GM18508 (cell line): ENCODE data around the gene NCOA7.
"Not testable (repeated sequence)": the region's sequence is repeated elsewhere in the genome, so short reads cannot be mapped to it uniquely, and the experiment has no call there.

Experiments
- ATAC-seq: cut with Tn5 transposase; IDR thresholded peaks from one replicate; pipeline ENCODE4 v1.9.1; 2021; ENCODE audit warnings: moderate number of reproducible peaks; ENCODE audit not compliant: insufficient read depth, unreplicated experiment

The NCOA7 gene

DNA sequence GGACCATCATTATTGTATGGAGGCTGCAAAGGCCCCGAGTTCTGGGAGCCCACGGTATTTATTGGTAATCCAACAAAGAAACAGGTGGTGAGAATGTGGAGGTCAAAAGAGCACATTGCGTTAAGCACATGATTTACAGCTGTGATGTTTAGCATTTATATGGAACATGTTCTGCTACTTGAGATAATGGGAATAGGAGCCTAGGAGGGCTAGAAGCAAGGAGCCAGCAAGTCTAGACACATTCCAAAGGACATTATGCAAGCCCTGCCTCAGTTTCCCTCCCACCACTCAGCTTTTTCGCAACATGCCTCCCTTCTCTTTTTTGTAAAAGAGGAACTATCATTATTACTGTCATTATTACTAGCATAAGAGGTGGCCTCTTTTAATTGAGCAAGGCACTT, 120.3 kb downstream of the NCOA7 start:
- not testable (repeated sequence) for ATAC-seq

DNA sequence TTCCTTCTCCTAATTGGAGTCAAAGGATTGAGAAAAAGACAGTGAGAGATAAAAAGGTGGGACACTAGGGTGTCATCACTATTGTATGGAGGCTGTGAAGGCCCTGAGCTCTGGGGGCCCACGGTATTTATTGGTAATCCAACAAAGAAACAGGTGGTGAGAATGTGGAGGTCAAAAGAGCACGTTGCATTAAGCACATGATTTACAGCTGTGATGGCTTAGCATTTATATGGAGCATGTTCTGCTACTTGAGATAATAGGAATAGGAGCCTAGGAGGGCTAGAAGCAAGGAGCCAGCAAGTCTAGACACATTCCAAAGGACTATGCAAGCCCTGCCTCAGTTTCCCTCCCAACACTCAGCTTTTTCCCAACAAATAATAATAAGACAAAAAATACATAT, 121.7 kb downstream of the NCOA7 start:
- ATAC-seq = not testable (repeated sequence)

DNA sequence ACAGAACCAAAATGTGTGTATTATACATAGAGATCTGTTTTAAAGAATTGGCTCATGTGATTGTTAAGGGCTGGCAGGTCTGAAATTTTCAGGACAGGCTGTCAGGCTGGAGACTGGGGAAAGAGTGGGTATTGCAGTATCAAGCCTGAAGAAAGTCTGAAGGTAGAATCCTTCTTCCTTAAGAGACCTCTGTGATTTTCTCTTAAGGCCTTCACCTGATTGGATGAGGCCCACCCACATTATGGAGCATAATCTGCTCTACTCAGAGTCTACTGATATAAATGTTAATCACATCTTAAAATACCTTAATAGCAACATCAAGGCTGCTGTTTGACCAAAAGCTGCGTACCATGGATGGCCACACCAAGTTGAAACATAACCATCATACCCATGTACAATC, 122.4 kb downstream of the NCOA7 start:
- ATAC-seq = no peak

DNA sequence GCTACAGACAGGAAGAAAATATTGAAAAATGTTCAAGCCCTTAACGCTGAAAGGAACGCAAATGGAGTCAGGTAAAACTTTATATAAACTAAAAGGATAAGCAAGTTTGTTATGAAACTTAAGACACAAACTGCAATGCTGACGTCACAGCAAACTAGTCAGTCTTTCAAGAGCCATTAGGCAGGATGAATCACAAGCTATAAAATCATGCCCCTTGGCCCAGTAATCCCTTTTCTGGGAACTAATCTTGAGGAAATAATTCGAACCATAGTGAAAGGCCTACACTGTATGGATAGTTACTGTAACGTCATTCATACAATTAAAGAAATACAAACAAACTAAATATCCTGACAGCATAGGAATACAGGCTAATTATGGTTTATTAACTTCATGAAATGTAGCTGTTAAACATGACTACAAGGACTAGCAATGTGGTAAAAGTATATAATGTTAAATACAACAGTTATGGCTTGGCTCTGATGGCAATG, 123.1 kb downstream of the NCOA7 start:
- no peak for ATAC-seq

DNA sequence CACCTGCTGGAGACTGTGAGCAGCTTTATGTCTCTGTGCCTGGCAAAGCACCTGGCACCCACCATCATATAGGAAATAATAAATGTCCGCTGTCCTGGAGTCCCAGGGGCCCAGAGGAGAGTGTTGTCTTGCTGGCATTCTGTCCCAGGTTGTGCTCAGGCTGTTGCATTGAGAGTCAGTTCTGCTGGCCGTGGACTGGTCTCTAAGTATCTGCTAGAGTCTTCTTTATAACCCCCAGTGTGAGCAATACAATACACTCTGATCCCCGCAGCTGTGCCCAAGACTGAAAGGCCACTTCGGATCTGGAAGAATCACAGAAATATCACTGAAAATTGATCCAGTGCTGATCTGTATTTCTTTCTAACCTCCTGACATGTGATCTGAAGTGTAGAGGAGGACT, 127.5 kb downstream of the NCOA7 start:
- ATAC-seq = no peak

DNA sequence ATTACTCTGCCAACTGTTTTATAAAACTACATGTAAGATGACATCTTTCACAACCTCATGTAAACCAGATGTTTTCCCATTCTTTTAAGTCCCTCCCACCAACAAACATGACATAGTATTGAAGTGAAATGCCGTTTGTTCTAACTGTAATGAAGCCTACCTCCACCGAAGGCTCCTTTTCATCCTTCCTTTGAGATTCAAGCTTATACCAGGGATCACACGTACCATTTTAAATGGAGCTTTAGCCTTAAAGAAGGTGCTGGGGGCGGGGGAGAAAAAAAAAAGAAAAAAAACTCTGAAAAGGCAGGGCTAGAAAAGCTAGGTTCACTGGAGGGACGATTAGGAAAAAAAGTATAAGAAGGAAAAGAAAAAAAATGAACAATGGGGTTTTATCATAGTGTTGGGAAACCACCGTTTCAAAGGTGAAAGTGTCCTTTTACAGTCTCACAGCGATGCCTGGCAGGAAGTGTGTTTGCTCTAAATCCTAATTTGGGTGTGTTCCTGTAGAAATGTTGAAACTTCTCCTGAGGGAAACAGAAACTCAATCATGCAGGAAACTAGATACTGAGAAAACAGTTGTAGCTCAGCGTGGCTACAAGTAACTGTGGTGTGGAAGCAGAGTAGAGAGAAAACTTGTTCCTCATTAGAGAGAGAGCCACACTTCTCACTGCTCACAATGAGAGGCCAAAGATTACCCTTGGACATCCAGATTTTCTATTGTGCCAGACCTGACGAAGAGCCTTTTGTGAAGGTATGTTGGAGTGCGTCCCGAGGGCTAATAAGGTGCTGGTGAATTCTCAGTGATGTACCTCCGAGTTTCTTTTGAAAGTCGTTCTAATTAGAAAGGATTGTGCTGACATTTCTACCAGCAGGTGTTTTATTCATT, 128.2 kb downstream of the NCOA7 start:
- ATAC-seq = peak; percentile 98

DNA sequence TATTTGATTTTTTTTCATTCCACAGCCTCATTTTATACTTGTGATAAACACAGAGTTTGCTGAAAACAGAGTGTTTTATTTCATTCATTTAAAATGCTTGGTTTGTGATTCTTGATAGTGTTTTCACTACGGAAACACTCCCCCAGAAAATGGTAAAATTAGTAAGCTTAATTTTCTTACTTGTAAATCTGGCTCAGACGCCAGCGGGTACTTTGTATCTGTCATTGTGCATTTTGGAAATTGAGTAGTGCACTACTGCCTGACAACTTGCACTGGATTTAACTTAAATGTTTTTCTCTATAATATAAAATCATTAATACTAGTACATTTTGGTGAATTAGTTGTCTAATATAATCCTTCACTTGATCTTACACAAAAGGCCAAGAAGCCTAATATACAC, 128.9 kb downstream of the NCOA7 start:
- no peak for ATAC-seq

DNA sequence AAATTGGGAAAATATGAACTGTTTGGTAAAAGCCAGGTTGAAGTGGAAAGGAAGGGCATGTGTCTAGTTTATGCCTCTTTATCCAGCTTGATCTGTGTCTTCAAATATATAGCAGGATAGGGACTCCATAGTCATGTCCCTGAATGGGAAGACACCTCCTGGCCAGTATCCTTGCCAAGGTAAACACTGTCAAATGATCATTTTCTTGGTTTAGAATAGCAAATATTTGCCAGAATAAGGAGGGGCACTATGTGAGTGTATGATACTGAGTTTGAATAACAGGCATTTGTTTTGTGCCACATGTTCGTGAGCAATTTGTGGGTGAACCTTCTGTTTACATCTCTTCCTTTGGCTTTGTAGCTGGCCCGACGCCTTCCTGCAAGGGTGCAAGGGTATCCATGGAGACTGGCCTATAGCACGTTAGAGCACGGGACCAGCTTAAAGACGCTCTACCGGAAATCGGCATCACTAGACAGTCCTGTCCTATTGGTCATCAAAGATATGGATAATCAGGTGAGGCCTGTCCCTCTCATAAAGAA, 131.6 kb downstream of the NCOA7 start:
- no peak for ATAC-seq

DNA sequence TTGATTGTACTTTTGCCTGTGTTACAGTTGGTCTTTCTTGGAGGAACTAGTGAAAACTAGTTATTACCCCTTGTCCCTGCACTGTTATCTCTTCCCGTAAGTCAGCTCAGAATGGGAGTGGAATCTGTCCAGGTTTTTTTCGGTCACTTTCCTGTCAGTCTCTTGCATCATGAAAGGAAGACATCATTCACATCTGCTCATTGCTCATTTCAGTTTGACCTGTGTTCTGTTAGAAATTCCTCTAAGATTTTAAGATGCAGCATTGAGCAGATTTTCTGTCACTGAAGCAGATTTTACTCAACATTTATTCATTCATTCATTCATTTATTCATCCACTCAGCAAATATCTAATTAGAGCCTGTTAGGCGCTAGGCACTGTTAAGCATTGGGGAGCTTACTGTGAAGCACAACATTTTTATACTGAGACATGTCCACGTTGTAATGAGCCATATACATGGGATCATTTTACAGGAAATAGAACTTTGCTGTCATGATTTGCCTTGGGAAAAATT, 132.7 kb downstream of the NCOA7 start:
- ATAC-seq = no peak

DNA sequence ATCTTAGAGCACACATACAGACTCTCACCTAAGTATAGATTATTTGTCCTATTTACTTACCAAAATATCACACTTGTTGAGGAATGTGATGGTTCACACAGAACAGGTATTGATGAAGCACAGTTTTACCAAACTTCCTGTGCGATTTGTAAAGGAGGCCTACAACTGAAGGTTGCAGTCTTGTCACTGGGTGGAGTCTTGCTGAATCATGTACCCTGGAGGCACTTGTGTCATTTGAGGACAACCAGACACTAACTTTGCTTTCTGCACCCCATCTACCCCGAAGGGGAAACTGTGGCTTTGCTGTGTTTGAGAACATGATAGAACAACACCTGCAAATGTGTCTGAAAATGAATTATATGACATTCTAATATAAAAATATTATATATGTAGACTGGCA, 133.4 kb downstream of the NCOA7 start:
- no peak for ATAC-seq

DNA sequence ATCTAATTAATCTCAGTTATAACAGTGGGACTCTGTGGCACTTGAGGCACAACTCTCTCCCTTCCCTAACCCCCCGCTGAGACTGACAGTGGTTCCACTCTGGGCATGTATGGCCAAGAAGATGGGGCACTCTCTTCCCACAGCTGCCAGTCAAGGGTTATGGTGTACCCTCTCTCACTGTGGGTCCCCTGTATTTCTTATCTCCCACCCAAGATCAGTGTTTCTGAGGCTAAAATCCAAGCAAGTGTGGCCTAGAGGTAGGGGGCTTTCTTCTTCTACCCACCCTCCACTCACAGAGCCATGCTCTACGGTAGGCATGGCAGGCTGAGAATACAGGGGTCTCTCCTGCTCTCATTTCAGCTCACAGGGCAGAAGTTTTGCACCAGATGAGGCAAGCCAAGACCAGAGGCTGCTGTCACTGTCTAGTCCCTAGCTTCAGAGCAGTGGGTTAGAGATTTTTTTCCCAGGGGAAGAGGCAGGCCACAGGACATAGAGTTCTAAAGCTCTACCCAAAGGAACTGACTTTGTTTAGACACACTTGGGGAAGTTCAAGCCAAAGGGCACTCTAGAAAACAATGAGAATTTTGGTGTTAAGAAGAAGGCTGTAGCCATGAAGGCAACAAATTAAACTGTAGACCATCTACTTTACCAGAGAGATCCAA, 134.1 kb downstream of the NCOA7 start:
- ATAC-seq = no peak

DNA sequence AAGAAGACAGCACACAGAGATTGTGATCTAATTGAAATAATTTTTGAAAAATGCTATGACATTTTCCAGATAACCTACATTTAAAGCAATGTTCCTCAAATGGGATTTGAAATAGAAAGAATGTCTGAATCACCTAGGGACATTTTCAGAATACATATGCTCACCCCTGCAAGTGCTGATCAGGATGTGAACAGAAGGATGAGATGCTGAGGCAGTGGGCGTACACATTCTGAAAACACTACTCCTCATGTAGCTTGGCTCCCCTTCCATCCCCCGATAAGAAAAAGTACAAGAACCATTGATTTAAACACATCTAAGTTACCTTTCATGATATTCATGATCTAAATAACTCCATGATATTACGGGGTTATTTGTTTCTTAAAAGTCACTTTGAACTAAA, 136.0 kb downstream of the NCOA7 start:
- ATAC-seq = no peak

DNA sequence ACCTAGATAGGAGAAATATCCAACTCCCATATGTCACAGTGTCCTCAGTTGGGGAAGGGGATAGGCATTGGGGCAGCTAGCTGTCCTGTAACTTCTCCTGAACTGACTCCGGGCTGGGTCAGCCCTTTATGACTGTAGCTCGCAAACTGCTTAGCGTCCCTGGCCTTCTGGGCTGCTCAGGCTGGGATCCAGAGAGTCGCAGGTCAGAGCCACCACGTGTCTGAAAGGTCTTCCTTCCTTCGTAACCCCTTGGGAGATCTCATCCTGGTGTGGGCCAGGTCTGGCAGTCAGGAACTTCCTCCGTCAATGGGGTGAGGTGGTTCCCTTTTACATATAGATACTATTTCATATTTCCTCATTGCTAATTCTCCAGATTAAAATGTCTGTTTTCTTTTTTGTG, 137.0 kb downstream of the NCOA7 start:
- no peak for ATAC-seq

DNA sequence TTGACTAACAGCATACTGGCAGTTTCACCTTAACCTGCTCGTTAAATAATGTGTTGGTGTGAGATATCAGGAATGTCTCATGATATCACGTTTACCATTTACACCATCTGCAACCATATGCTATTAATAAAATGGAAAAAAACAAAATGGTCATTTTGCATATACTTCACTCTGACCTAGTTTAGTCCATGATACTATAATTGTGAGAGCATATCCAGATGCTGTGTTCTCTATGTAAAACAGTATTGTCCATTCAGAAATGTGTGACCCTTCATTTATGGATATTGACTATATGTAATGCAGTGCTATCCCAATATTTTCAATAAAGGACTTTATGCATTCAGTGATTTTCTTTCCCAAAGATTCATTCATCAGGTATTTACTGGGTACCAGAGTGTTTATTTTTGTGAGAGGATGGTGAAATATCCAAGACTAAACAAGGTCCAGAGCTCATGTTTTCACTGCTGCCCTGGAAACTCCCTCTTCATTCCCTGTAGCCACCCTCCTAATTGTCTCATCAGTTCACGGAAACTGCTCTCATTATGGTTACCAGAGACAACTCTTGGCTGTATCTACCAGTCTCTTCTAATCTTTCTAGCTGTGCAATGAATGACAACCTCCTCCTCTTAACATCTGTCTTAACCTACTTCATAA, 140.1 kb downstream of the NCOA7 start:
- no peak for ATAC-seq

DNA sequence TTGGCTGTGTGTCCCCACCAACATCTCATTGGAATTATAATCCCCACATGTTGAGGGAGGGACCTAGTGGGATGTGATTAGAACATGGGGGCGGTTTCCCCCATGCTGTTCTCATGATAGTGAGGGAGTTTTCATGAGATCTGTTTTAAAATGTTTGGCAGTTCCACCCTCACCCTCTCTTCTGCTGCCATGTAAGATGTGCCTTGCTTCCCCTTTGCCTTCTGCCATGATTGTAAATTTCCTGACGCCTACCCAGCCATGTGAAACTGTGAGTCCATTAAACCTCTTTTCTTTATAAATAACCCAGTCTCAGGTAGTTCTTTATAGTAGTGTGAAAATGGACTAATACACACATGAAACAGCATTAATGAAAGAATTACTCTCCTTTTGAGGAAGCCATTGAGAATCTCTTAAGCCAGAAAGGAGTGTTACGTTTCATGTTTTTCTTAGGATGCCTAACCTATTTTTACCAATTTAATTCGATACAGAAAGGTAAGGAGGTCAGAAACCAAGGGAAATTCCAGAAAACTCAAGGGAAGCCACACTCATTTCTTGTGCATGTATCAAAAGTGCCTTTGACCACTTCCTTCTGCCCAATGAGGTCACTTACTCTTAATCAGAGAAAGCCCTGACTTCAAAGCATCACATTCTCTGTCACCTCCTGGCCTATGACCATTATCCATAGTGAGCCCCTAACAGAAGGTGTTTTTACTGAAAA, 141.1 kb downstream of the NCOA7 start:
- peak; percentile 83 for ATAC-seq

DNA sequence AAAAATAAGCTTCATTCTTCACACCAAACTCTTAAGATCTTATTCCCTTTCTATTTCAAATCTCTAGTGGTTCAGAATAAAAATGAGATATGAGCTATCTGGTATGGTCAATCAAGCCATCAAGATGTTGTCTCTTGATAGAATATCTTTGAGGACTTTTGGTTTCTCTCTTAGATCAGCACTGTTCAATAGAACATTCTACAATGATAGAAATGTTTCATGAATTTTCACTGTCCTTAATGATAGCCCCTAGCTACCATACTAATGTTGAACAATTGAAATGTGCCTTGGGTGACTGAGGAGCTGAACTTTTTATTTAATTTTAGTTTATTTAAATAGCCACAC, 141.7 kb downstream of the NCOA7 start:
- ATAC-seq = no peak

DNA sequence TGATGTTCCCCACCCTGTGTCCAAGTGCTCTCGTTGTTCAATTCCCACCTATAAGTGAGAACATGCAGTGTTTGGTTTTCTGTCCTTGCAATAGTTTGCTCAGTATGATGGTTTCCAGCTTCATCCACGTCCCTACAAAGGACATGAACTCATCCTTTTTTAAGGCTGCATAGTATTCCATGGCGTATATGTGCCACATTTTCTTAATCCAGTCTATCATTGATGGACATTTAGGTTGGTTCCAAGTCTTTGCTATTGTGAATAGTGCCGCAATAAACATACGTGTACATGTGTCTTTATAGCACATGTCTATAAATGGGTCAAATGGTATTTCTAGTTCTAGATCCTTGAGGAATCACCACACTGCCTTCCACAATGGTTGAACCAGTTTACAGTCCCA, 144.8 kb downstream of the NCOA7 start:
- ATAC-seq = not testable (repeated sequence)

DNA sequence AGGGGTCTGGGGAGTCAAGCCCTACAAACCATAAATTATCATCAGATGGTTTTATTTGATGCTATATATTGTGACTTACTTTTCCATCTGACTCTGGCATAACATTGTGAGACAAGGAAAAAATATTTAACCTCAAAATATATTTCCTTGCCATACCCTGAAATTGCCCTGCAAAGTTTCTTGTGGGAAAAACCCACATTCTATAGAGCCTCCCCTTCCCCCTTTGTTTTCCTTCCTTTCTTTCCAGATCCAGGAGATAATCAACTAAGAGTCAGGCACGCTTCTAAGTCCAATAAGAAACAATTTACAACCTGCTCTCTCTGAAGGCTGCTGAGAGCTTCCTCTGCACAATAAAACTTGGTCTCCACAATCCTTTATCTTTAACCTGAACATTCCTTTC, 148.3 kb downstream of the NCOA7 start:
- no peak for ATAC-seq

DNA sequence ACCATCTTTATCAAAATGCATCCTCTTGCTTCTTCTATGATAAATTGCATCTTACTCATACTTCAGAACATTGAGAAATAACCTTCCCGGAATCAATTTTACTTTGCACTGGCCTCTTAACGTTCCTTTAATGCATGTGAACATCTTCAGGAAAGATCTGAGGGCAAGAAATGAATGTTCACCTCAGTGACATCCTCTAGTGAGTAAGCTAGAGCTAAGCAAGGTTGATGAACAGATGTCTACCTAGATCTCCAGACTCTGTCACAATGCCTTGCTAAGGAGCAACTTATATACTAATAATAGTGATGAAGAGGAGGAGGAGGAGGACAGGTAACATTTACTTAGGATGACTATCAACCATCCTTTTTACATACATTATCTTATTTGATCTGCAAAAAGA, 149.0 kb downstream of the NCOA7 start:
- no peak for ATAC-seq
